GM23248 (cell line): Measurements from ENCODE around the gene RLIM. TPM values are rescaled to one million over a fixed set of nuclear protein-coding genes. Genes with fewer than 3 reads are reported as not detected.
"Not testable (repeated sequence)": the region's sequence is repeated elsewhere in the genome, so short reads cannot be mapped to it uniquely, and the experiment has no call there.

Experiments
- DNase-seq: peaks from one replicate; pipeline ENCODE4 v3.0.0-alpha.2; 2015
- H2AFZ ChIP-seq: fragments of 200-600 bp; sonication (generic); 2 replicates; pipeline ENCODE4 v1.6.1; 2016; ENCODE audit warnings: antibody characterized with exemption
- H3F3A ChIP-seq: fragments of 200-600 bp; sonication (generic); 2 replicates; pipeline ENCODE4 v1.6.1; 2016; ENCODE audit warnings: mild to moderate bottlenecking, antibody characterized with exemption, mixed run types; ENCODE audit not compliant: insufficient read depth
- H3K27ac ChIP-seq: fragments of 200-600 bp; sonication (generic); 2 replicates; pipeline ENCODE4 v1.5.1; 2016; ENCODE audit warnings: mild to moderate bottlenecking
- H3K27me3 ChIP-seq: fragments of 200-600 bp; sonication (generic); replicated peaks from 2 replicates; pipeline ENCODE4 v1.6.1; 2016; ENCODE audit warnings: mild to moderate bottlenecking; ENCODE audit not compliant: insufficient read depth
- H3K36me3 ChIP-seq: fragments of 200-600 bp; sonication (generic); 2 replicates; pipeline ENCODE4 v1.6.1; 2016; ENCODE audit warnings: low read depth, mild to moderate bottlenecking
- H3K4me1 ChIP-seq: fragments of 200-600 bp; sonication (generic); 2 replicates; pipeline ENCODE4 v1.6.1; 2016; ENCODE audit warnings: mild to moderate bottlenecking; ENCODE audit not compliant: insufficient read depth
- H3K4me2 ChIP-seq: fragments of 200-600 bp; sonication (generic); one replicate; pipeline ENCODE4 v1.6.1; 2016; ENCODE audit warnings: mild to moderate bottlenecking; ENCODE audit not compliant: unreplicated experiment
- H3K4me3 ChIP-seq: fragments of 200-600 bp; sonication (generic); 2 replicates; pipeline ENCODE4 v1.5.1; 2016; ENCODE audit warnings: mild to moderate bottlenecking
- H3K79me2 ChIP-seq: fragments of 200-600 bp; sonication (generic); 2 replicates; pipeline ENCODE4 v1.6.1; 2016; ENCODE audit warnings: mild to moderate bottlenecking; ENCODE audit not compliant: insufficient read depth
- H3K9ac ChIP-seq: fragments of 200-600 bp; sonication (generic); 2 replicates; pipeline ENCODE4 v1.6.1; 2016; ENCODE audit warnings: mild to moderate bottlenecking
- H3K9me2 ChIP-seq: fragments of 200-600 bp; sonication (generic); 2 replicates; pipeline ENCODE4 v1.6.1; 2016; ENCODE audit warnings: mixed run types, mild to moderate bottlenecking, moderate library complexity; ENCODE audit not compliant: insufficient read depth
- H3K9me3 ChIP-seq: fragments of 200-600 bp; sonication (generic); one replicate; pipeline ENCODE4 v1.6.1; 2017; ENCODE audit warnings: low read depth
- H4K20me1 ChIP-seq: fragments of 200-600 bp; sonication (generic); 2 replicates; pipeline ENCODE4 v1.6.0; 2016; ENCODE audit not compliant: insufficient read depth
- EZH2 ChIP-seq: fragments of 200-600 bp; sonication (generic); IDR thresholded peaks from 2 replicates; pipeline ENCODE4 v1.6.1; 2018; ENCODE audit warnings: antibody characterized with exemption, mild to moderate bottlenecking; ENCODE audit not compliant: insufficient read depth, poor library complexity, severe bottlenecking
- EZH2phosphoT487 ChIP-seq: fragments of 200-600 bp; sonication (generic); IDR thresholded peaks from 2 replicates; pipeline ENCODE4 v1.6.1; 2018; ENCODE audit warnings: antibody characterized with exemption, moderate library complexity, mild to moderate bottlenecking, low read depth; ENCODE audit not compliant: insufficient read depth
- WGBS, 2 experiments: methylation state at CpG; one replicate each; pipeline ENCODE4 v1.1.6; 2015 to 2017; ENCODE audit warnings: low lambda C conversion rate in 2 of 2, low coverage in 1 of 2; ENCODE audit errors: missing lambda C conversion rate in 2 of 2; 5-methylcytosine and 5-hydroxymethylcytosine counted together
- in situ Hi-C: fragments of 300-500 bp; cut with MboI; formaldehyde crosslinking; loops from 2 replicates; pipeline ENCODE4 v1.15.0; 2020
- polyA plus RNA-seq: library from polyadenylated mRNA; unstranded; fragments of >200 nt; fragmentation: Nextera tagmentation; extraction: Ambion mirVana; gene quantifications from 2 replicates; pipeline ENCODE4 v1.2.1, GENCODE V29; 2016
- total RNA-seq: library from RNA; depleted of rRNA; stranded (reverse); fragments of >200 nt; shearing (Covaris generic); gene quantifications from 2 replicates; pipeline ENCODE4 v1.2.3, GENCODE V29; 2014; rRNA removed

The RLIM gene
- 40.1 TPM in 2 replicates for total RNA-seq
- polyA plus RNA-seq, result 11.0 and 11.4 TPM in 2 replicates

DNA sequence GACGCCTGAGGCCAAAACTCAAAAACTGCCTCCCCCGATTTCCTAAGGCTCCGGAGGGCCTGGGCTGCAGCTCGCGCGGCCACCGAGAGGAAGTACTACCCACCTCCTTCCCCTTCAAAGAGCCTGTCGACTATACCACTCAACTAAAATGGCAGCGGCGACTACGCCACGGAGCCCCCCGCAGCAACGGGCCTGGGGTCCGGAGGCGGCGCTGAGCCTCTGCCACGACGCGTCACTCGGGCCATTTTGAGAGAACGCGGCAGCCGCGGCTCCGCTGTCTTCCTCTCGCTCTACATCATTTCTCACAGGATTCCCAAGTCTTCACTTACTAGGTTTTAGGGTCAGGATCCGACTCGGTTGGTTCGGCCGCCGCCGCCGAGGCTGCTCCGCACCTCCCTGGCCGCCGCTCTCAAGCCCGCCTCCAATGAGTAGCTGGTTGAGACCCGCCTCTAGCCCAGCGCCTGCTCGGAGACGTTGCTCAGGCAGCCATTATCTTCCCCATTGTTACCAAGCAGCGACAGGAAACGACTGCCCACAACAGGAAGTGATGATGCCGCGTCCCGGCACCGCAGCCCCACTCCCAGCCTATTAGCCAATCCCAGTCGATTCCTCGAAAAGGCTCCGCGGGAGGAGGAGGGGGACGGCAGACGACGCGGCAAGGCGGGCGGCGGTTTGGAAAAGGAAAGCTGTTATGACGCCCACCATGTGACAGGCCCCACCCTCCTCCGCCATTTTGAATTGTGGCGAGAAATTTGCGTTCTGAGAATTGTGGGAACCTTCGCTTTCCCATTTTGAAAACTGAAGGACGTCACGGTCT lies at the start of gene RLIM:
RLIM (minus strand) TSS at position 532 of the 817 bp plus-strand sequence. CDS start 18,647 bp downstream, outside the sequence.
- WGBS, 2 experiments, result 1 to 6% methylated on average over 15 to 60 of the region's 66 CpGs
- peak within 1 kb of the TSS; percentile 96 for H3K4me2 ChIP-seq
- in situ Hi-C loops, result no loop called here
- H4K20me1 ChIP-seq, result no peaks in the 10 kb centered on the region
- peak within 1 kb of the TSS; percentile 98 for H3K4me3 ChIP-seq
- H3K27ac ChIP-seq, result peak within 1 kb of the TSS; percentile 99
- peak within 1 kb of the TSS; percentile 100 for H3K9ac ChIP-seq
- H3K9me2 ChIP-seq, result no peaks in the 10 kb centered on the region
- H3K36me3 ChIP-seq, result peaks cover 5% of the 10 kb centered on the region; the same call in 1 of the 2 replicates
- no peak for TF ChIP-seq EZH2phosphoT487
- no peak for TF ChIP-seq EZH2
- H3K27me3 ChIP-seq, result no peaks in the 10 kb centered on the region
- H3K4me1 ChIP-seq, result 0 out of 2 replicates have a peak, but pooled peaks cover 9% of the 10 kb centered on the region
- H2AFZ ChIP-seq, result peak within 1 kb of the TSS; percentile 97
- H3K9me3 ChIP-seq, result no peaks in the 10 kb centered on the region
- H3K79me2 ChIP-seq, result peaks cover 51% of the 10 kb centered on the region
- 0 out of 2 replicates have a peak, but pooled peaks cover 3% of the 10 kb centered on the region for H3F3A ChIP-seq
- peak; percentile 96 for DNase-seq

DNA sequence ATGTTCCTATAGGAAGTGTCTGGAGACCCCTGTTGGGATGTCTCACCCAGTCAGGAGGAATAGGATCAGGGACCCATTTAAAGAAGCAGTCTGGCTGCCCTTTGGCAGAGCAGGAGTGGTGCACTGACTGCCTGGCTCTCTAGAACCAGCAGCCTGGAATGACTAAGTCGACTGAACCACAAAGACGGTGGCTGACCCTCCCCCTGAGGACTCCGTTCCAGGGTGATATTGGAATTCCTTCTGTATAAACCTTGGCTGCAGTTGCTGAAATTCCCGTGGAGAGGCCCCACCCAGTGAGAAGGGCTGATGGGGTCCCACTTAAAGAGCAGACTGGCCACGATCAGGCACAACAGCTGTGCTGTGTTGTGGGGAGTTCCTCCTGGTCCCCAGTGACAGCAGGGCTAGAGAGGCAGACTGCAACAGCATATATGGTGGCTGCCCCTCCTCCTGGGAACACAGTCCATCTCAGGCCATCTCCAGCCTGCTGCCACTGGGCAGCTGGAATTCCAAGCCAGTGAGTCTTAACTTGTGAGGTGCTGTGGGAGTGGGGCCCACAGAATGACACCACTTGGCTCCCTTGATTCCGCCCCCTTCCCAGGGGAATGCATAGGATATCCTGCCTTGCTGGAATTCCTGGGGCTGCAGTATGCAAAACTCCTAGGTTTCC lies 41.8 kb upstream of the RLIM start:
- H3K4me2 ChIP-seq, result peak overlapping the region; percentile 28
- no peak overlapping the region for H3K27ac ChIP-seq
- in situ Hi-C loops, result no loop called here
- no peaks in the 10 kb centered on the region for H3K79me2 ChIP-seq
- TF ChIP-seq EZH2phosphoT487 (no peak), EZH2 (no peak)
- DNase-seq, result peak; percentile 45
- H3K27me3 ChIP-seq, result no peaks in the 10 kb centered on the region
- no peak overlapping the region for H3K9ac ChIP-seq
- no peaks in the 10 kb centered on the region for H3K36me3 ChIP-seq
- H4K20me1 ChIP-seq, result no peaks in the 10 kb centered on the region
- no peak overlapping the region for H2AFZ ChIP-seq
- 0 to 8% methylated on average over 4 to 6 of the region's 6 CpGs for WGBS, 2 experiments
- no peaks in the 10 kb centered on the region for H3K9me2 ChIP-seq
- no peak overlapping the region for H3K4me3 ChIP-seq
- H3K9me3 ChIP-seq, result no peaks in the 10 kb centered on the region
- no peaks in the 10 kb centered on the region for H3K4me1 ChIP-seq
- H3F3A ChIP-seq, result no peaks in the 10 kb centered on the region

DNA sequence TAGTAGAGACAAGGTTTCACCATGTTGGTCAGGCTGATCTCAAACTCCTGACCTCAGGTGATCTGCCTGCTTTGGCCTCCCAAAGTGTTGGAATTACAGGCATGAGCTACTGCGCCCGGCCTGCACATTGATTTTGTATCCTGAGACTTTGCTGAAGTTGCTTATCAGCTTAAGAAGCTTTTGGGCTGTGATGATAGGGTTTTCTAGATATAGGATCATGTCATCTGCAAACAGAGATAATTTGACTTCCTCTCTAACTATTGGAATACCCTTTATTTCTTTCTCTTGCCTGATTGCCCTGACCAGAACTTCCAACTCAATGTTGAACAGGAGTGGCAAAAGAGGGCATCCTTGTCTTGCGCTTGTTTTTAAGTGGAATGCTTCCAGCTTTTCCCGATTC lies 40.5 kb upstream of the RLIM start:
- in situ Hi-C loops, H3K9ac ChIP-seq, H3K9me2 ChIP-seq, H3K4me2 ChIP-seq, H3K27me3 ChIP-seq, H3K27ac ChIP-seq, H4K20me1 ChIP-seq, H3K79me2 ChIP-seq, H3F3A ChIP-seq, DNase-seq, H3K4me3 ChIP-seq, H3K4me1 ChIP-seq, H3K9me3 ChIP-seq, H2AFZ ChIP-seq, H3K36me3 ChIP-seq: not testable (repeated sequence)
- WGBS, 2 experiments, result 53 to 57% methylated on average over 4 of the region's 4 CpGs

GRCh38 chrX:74636749-74637314 lies 22.4 kb upstream of the RLIM start:
- no peaks in the 10 kb centered on the region for H4K20me1 ChIP-seq
- H3K4me3 ChIP-seq, result no peak overlapping the region
- H2AFZ ChIP-seq, result no peak overlapping the region
- TF ChIP-seq EZH2phosphoT487 (no peak), EZH2 (no peak)
- H3K36me3 ChIP-seq, result no peaks in the 10 kb centered on the region
- no peak for DNase-seq
- no peaks in the 10 kb centered on the region for H3K9me3 ChIP-seq
- H3F3A ChIP-seq, result no peaks in the 10 kb centered on the region
- no peaks in the 10 kb centered on the region for H3K9me2 ChIP-seq
- H3K27ac ChIP-seq, result no peak overlapping the region
- in situ Hi-C loops, result no loop called here
- WGBS, 2 experiments, result 49% methylated on average over 5 to 8 of the region's 9 CpGs
- H3K4me1 ChIP-seq, result no peaks in the 10 kb centered on the region
- H3K79me2 ChIP-seq, result no peaks in the 10 kb centered on the region
- H3K4me2 ChIP-seq, result no peak overlapping the region
- no peaks in the 10 kb centered on the region for H3K27me3 ChIP-seq
- H3K9ac ChIP-seq, result no peak overlapping the region
